Measurements from ENCODE around the gene NEDD4L. TPM values are rescaled to one million over a fixed set of nuclear protein-coding genes. Genes with fewer than 3 reads are reported as not detected.

NEDD4L gene
- total RNA-seq, 1 donor from 2014 or later, result 95.9 TPM

DNA sequence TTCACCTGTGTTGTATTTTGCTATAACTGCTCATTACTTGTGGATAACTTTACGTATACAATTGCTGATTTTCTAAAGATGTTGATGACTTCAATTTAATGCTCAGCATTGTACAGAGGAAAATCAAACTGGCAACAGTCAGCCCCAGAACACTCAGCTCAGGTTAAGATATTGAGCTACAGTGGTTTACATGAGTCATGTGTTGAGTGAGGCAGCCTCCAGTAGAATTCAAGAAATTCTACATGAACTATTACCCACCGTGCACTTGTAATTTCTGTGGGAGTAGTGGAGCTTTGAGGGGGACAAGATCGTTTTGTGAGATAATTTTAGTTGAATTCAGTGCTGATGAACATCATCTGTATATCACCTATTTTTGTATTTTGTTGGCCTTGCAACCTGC lies 292.6 kb downstream of the NEDD4L start:
- DNase-seq (ENCODE audit: low read depth), result no peak
- H3K4me3 ChIP-seq (ENCODE audit: low read depth, low read length), result no peak overlapping the region
- TF ChIP-seq, protein P1, sequence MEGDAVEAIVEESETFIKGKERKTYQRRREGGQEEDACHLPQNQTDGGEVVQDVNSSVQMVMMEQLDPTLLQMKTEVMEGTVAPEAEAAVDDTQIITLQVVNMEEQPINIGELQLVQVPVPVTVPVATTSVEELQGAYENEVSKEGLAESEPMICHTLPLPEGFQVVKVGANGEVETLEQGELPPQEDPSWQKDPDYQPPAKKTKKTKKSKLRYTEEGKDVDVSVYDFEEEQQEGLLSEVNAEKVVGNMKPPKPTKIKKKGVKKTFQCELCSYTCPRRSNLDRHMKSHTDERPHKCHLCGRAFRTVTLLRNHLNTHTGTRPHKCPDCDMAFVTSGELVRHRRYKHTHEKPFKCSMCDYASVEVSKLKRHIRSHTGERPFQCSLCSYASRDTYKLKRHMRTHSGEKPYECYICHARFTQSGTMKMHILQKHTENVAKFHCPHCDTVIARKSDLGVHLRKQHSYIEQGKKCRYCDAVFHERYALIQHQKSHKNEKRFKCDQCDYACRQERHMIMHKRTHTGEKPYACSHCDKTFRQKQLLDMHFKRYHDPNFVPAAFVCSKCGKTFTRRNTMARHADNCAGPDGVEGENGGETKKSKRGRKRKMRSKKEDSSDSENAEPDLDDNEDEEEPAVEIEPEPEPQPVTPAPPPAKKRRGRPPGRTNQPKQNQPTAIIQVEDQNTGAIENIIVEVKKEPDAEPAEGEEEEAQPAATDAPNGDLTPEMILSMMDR (conservative IDR thresholded peaks at IDR 0.05; ENCODE audit: low read depth, low read length), result no peak

DNA sequence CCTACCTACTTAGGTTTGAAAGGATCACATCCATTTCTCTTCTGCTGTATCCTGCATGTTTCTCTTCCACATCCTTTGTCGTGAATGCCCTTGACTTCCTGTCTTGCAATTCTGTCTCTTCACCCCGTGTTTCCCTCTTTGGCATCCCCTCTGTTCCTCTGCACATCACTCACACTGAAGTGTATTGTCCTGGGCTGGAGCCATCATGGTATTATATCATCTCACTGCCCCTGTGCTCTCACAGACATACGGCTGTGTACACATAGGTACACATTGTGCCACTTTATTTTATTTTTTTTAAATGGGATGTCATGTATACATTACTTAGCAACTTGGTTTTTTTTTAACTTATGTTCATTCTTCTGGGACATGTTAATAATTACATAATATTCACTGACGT lies 293.3 kb downstream of the NEDD4L start:
- no peak overlapping the region for H3K4me3 ChIP-seq (ENCODE audit: low read depth, low read length)
- DNase-seq (ENCODE audit: low read depth), result no peak
- TF ChIP-seq, protein P1 (conservative IDR thresholded peaks at IDR 0.05; ENCODE audit: low read depth, low read length), result no peak

DNA sequence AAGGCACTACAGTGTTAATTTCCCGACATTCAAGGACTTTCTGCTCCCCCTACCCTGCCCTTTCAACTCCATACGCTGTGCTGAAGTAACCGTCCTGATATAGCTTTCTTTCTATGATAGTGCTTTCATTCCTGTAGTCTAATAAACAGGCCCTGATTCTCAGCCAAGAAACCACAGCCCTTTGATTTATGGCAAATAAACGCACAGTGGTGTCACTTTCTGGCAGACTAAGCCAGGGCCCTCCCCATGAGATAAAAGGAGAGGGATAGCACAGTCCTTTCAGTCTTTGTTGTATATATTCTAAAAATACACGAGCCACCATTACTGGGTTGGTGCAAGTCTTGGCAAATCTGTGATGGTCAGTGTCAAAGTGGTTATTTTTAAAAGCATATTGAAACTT lies 293.7 kb downstream of the NEDD4L start:
- no peak overlapping the region for H3K4me3 ChIP-seq (ENCODE audit: low read depth, low read length)
- DNase-seq (ENCODE audit: low read depth), result no peak
- TF ChIP-seq, protein P1 (conservative IDR thresholded peaks at IDR 0.05; ENCODE audit: low read depth, low read length), result no peak

DNA sequence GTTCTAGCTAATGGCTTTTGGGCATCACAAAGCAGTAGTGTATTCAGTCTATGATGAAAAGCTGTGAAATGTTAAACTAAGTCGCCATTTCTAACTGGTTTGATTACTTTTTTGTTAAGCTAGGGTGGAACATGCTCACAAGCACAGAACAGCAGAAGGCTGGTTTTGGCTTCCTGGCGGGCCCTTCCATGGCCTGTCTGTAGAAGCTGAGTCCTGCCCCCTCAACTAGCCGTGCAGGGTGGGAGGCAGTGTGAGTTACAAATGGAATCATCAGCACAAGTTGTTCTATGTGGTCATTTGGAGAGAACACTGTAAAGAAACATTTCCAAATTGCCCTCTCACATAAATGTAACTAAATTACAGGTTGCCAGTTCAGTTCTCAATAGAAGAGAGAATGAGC lies 294.1 kb downstream of the NEDD4L start:
- H3K4me3 ChIP-seq (ENCODE audit: low read depth, low read length), result no peak overlapping the region
- no peak for DNase-seq (ENCODE audit: low read depth)
- TF ChIP-seq, protein P1 (conservative IDR thresholded peaks at IDR 0.05; ENCODE audit: low read depth, low read length), result no peak

DNA sequence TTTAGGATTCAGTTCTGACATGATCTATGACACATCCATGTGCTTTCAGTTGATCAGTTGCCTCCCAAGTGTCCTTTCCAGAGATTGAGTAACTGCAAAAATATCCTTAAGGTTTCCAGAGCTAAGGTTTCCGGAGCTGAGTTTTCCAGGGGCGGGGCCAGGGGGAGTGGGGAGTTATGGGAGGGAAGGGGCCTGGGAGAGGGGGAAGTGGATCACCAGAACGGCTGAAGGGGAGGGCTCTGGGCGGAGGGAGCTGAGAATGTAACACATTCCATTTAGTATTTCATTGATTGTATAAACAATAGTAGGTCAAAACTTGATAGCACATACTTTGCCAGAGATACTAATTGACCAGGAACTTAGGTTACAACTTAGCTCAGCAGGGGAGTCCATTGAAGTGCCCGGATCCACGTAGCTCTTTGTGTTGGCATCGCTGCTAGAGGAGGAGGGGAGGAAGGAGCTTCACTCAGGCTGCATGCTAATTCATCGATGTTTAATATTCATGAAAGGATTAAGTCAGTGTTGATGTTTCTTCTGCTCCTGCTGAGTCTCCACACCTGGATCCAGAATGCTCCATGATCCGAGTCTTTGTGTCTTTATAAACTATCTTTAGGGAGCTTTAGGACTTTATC lies 295.1 kb downstream of the NEDD4L start:
- TF ChIP-seq, protein P1 (conservative IDR thresholded peaks at IDR 0.05; ENCODE audit: low read depth, low read length), result no peak
- H3K4me3 ChIP-seq (ENCODE audit: low read depth, low read length), result no peak overlapping the region
- DNase-seq (ENCODE audit: low read depth), result no peak

DNA sequence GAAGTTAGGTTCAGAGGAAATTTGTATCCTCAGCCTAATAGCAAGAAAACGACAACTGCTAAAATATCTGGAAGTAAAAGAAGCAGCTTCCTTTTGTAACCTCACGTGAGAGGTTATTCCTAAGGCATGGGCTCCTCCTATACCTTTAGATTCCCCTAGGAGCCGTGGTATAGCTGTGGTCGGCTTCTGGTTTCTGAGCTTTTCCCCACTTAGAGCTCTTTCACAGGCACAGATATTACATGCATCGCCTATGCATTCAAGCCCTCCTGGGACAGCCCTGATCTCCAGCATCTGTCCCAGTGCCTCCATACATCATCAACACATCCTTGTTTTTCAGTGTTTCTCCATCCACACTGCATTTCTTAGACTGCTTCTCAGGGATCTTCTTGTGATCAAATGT lies 295.9 kb downstream of the NEDD4L start:
- TF ChIP-seq, protein P1 (conservative IDR thresholded peaks at IDR 0.05; ENCODE audit: low read depth, low read length), result no peak
- DNase-seq (ENCODE audit: low read depth), result no peak
- H3K4me3 ChIP-seq (ENCODE audit: low read depth, low read length), result no peak overlapping the region

DNA sequence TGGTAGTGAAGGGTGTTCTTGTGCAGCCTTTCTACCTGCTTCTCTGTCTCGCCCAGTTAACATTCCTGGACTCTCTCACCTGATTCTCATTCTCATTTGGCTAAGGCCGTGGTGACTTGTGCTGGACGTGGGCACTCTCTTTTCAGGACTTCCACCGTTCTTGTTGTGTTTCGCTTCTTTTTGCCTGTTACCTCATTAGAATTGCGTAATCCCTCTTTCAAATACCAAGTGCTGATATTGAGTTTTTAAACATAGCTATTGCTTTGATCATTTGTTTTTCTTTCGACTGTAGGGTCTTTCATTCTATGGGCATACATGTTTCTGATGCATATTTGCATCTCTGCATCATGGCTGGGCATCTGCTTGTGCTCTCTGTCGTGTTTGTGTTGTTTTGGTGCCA lies 297.9 kb downstream of the NEDD4L start:
- no peak for DNase-seq (ENCODE audit: low read depth)

More for the DNA sequence above, 297.9 kb downstream of the NEDD4L start:
- no peak overlapping the region for H3K4me3 ChIP-seq (ENCODE audit: low read depth, low read length)
- TF ChIP-seq, protein P1 (conservative IDR thresholded peaks at IDR 0.05; ENCODE audit: low read depth, low read length), result no peak

Measured in epithelial cell of proximal tubule (primary cell).